Osteoblast (primary cell): ENCODE data around the gene PDCD10. TPM values are rescaled to one million over a fixed set of nuclear protein-coding genes. Genes with fewer than 3 reads are reported as not detected.

Experiments
- DNase-seq: peaks from one replicate; pipeline ENCODE4 v3.0.0; 2011; ENCODE audit warnings: low spot score, mixed read lengths; ENCODE audit not compliant: insufficient read length; ENCODE audit errors: missing footprints
- H2AFZ ChIP-seq: 2 replicates; pipeline ENCODE4 v1.6.0; 2011; ENCODE audit warnings: mild to moderate bottlenecking, low read length
- H3K27ac ChIP-seq: 2 replicates; pipeline ENCODE4 v1.5.1; 2011; ENCODE audit warnings: mild to moderate bottlenecking, low read depth, low read length, moderate library complexity
- H3K27me3 ChIP-seq: 2 replicates; pipeline ENCODE4 v1.6.0; 2012; ENCODE audit warnings: mild to moderate bottlenecking, control low read depth, inconsistent platforms, low read length, moderate library complexity; ENCODE audit not compliant: insufficient read depth
- H3K36me3 ChIP-seq: 2 replicates; pipeline ENCODE4 v1.5.1; 2011; ENCODE audit warnings: mild to moderate bottlenecking, low read length, control low read depth, moderate library complexity; ENCODE audit not compliant: insufficient read depth
- H3K4me1 ChIP-seq: 2 replicates; pipeline ENCODE4 v1.5.1; 2011; ENCODE audit warnings: mild to moderate bottlenecking, low read length, control low read depth, moderate library complexity; ENCODE audit not compliant: insufficient read depth
- H3K4me2 ChIP-seq: 2 replicates; pipeline ENCODE4 v1.6.0; 2011; ENCODE audit warnings: mild to moderate bottlenecking, low read length; ENCODE audit not compliant: insufficient read depth
- H3K4me3 ChIP-seq: fragments of 200-600 bp; sonication (generic); 3 replicates; pipeline ENCODE4 v1.5.1; 2012; ENCODE audit warnings: mild to moderate bottlenecking, low read length, inconsistent platforms; ENCODE audit not compliant: insufficient read depth
- H3K79me2 ChIP-seq: 2 replicates; pipeline ENCODE4 v1.6.0; 2012; ENCODE audit warnings: mild to moderate bottlenecking, low read length, control low read depth, inconsistent platforms; ENCODE audit not compliant: insufficient read depth
- H3K9me3 ChIP-seq: 2 replicates; pipeline ENCODE4 v1.5.1; 2011; ENCODE audit warnings: low read depth, low read length, control low read depth
- H4K20me1 ChIP-seq: 2 replicates; pipeline ENCODE4 v1.6.0; 2012; ENCODE audit warnings: mild to moderate bottlenecking, low read length, control low read depth; ENCODE audit not compliant: insufficient read depth
- total RNA-seq: library from RNA; depleted of rRNA; stranded (reverse); fragments of >200 nt; gene quantifications from 2 replicates; pipeline ENCODE4 v1.2.3, GENCODE V29; 2012
- TF ChIP-seq, protein P1 (sequence below): IDR thresholded peaks from 2 replicates; pipeline ENCODE4 v1.5.1; 2011; ENCODE audit warnings: mild to moderate bottlenecking, low read depth, low read length, moderate library complexity; ENCODE audit errors: extremely low read depth

The PDCD10 gene
- total RNA-seq, 1 donor, result 44.9 TPM

DNA sequence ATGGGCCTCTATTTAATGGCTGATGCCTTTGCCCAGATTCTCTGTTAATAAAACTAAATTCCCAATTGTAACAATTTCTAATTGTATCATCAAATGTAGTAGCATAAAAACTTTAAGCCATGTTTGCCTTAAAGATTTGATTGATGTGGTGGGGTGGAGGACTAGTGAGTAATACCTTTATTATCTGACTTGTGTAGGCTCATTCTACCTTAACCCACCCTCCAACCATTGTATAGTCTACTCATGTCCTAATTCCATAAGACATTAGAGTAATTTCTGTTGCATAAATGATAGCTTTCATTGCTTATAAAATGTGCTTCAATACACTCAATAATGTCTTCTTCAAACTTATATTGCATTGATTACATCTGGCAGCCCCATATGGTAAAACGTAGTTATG is 26.6 kb upstream of the PDCD10 start:
- Histone ChIP-seq H3K27me3 (no peaks in the 10 kb centered on the region), H4K20me1 (no peaks in the 10 kb centered on the region), H3K79me2 (no peaks in the 10 kb centered on the region), H3K36me3 (no peaks in the 10 kb centered on the region), H3K4me1 (no peaks in the 10 kb centered on the region), H3K9me3 (no peaks in the 10 kb centered on the region), H2AFZ (no peak overlapping the region), H3K4me3 (no peak overlapping the region), H3K27ac (no peak overlapping the region), H3K4me2 (no peak overlapping the region)
- TF ChIP-seq, protein P1, sequence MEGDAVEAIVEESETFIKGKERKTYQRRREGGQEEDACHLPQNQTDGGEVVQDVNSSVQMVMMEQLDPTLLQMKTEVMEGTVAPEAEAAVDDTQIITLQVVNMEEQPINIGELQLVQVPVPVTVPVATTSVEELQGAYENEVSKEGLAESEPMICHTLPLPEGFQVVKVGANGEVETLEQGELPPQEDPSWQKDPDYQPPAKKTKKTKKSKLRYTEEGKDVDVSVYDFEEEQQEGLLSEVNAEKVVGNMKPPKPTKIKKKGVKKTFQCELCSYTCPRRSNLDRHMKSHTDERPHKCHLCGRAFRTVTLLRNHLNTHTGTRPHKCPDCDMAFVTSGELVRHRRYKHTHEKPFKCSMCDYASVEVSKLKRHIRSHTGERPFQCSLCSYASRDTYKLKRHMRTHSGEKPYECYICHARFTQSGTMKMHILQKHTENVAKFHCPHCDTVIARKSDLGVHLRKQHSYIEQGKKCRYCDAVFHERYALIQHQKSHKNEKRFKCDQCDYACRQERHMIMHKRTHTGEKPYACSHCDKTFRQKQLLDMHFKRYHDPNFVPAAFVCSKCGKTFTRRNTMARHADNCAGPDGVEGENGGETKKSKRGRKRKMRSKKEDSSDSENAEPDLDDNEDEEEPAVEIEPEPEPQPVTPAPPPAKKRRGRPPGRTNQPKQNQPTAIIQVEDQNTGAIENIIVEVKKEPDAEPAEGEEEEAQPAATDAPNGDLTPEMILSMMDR, result no peak
- DNase-seq, result no peak

DNA sequence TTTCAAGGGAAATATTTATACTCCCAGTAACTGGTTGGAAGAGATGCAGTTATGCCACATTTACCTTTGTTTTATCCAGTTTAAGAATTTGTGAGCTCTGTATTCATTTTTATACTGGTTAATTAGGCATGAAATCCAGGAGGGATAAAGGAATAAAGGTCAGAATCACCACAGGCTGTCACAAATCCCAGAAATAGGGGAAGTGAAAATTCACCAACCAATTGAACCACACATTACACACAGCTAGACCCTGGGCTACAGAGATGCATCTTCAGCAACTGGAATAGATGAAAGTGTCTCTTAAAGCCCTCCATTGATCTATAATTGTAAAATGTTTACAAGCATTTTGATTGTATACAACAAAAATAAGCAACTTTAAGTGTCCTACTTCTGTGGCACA is 19.4 kb upstream of the PDCD10 start:
- TF ChIP-seq, protein P1, result no peak
- Histone ChIP-seq H4K20me1 (no peaks in the 10 kb centered on the region), H3K79me2 (no peaks in the 10 kb centered on the region), H3K27me3 (no peaks in the 10 kb centered on the region), H3K4me2 (no peak overlapping the region), H3K9me3 (no peaks in the 10 kb centered on the region), H3K4me1 (no peaks in the 10 kb centered on the region), H3K27ac (no peak overlapping the region), H2AFZ (no peak overlapping the region), H3K36me3 (no peaks in the 10 kb centered on the region), H3K4me3 (no peak overlapping the region)
- no peak for DNase-seq

DNA sequence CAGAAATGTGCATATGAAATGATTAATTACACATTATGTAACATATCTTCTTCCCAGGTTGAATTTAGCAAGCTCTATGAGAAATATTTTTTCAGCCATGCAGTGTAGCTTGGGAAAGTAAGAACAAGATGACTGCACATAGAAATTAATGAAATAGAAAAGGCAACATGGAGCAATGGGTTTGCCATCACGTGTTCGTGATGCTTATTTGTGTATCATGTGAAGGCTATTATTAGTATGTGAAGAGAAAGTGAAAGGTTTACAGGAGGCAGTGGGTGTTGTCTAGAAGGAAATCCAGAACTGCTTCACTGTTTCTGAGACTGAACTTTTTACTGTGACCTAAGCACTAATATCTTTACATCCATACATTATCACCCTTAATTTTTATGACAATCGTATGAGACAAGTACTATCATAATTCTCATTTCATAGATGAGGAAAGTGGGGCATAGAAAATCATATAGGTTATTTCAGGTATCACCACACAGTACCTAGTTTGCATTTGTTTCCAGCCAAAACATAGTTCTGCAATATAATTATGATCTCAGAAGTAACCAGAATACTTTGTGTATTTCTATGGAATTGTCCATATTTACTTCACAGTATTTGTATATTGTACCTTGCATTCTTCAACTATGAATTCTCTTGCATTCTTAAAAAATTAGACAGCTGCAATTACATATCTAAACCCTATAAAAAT is 15.7 kb upstream of the PDCD10 start:
- H2AFZ ChIP-seq, result no peak overlapping the region
- no peaks in the 10 kb centered on the region for H3K9me3 ChIP-seq
- H4K20me1 ChIP-seq, result no peaks in the 10 kb centered on the region
- H3K27ac ChIP-seq, result no peak overlapping the region
- no peaks in the 10 kb centered on the region for H3K27me3 ChIP-seq
- H3K4me2 ChIP-seq, result no peak overlapping the region
- TF ChIP-seq, protein P1, result no peak
- H3K79me2 ChIP-seq, result no peaks in the 10 kb centered on the region
- no peaks in the 10 kb centered on the region for H3K36me3 ChIP-seq
- no peak for DNase-seq
- no peaks in the 10 kb centered on the region for H3K4me1 ChIP-seq
- no peak overlapping the region for H3K4me3 ChIP-seq

DNA sequence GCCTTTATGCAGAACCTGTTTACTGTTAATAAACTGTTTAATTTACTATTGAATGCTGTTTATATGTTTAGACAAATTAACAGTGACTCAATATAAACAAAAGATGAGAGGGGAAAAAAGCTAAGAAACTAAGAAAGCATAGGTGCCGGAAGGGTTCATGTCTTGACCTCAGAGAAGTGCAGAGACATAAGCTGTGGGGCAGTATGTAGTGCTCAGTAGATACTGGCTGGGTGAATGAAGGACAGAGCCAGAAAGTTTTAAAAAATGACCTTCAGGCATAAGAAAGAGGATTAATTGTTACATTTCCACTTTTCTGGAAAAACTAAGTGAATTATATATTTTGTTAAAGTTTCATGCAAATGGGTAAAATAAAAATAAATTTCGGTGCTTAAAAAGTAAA is 15.0 kb upstream of the PDCD10 start:
- H2AFZ ChIP-seq, result no peak overlapping the region
- H4K20me1 ChIP-seq, result no peaks in the 10 kb centered on the region
- no peak overlapping the region for H3K4me2 ChIP-seq
- no peaks in the 10 kb centered on the region for H3K36me3 ChIP-seq
- no peaks in the 10 kb centered on the region for H3K4me1 ChIP-seq
- H3K4me3 ChIP-seq, result no peak overlapping the region
- TF ChIP-seq, protein P1, result no peak
- H3K27ac ChIP-seq, result no peak overlapping the region
- H3K9me3 ChIP-seq, result no peaks in the 10 kb centered on the region
- no peak for DNase-seq
- no peaks in the 10 kb centered on the region for H3K27me3 ChIP-seq
- H3K79me2 ChIP-seq, result no peaks in the 10 kb centered on the region
